ENCODE results near the gene TMEM184A. TPM values are rescaled to one million over a fixed set of nuclear protein-coding genes. Genes with fewer than 3 reads are reported as not detected.

Gene TMEM184A
- total RNA-seq, 1 donor = not detected

GRCh38 chr7:1557771-1558170, 1.8 kb upstream of the TMEM184A start:
- DNase-seq (ENCODE audit: low read depth) = no peak
- TF ChIP-seq, protein P1, sequence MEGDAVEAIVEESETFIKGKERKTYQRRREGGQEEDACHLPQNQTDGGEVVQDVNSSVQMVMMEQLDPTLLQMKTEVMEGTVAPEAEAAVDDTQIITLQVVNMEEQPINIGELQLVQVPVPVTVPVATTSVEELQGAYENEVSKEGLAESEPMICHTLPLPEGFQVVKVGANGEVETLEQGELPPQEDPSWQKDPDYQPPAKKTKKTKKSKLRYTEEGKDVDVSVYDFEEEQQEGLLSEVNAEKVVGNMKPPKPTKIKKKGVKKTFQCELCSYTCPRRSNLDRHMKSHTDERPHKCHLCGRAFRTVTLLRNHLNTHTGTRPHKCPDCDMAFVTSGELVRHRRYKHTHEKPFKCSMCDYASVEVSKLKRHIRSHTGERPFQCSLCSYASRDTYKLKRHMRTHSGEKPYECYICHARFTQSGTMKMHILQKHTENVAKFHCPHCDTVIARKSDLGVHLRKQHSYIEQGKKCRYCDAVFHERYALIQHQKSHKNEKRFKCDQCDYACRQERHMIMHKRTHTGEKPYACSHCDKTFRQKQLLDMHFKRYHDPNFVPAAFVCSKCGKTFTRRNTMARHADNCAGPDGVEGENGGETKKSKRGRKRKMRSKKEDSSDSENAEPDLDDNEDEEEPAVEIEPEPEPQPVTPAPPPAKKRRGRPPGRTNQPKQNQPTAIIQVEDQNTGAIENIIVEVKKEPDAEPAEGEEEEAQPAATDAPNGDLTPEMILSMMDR (IDR thresholded peaks at IDR 0.05; ENCODE audit: insufficient read depth, low read length) = no peak

GRCh38 chr7:1557006-1557405, 1.0 kb upstream of the TMEM184A start:
- no peak for DNase-seq (ENCODE audit: low read depth)
- TF ChIP-seq, protein P1 (IDR thresholded peaks at IDR 0.05; ENCODE audit: insufficient read depth, low read length) = no peak
- no peak overlapping the region for H3K4me3 ChIP-seq (ENCODE audit: low read depth, low read length)

More at GRCh38 chr7:1557771-1558170, 1.8 kb upstream of the TMEM184A start:
- H3K4me3 ChIP-seq (ENCODE audit: low read depth, low read length) = no peak overlapping the region

GRCh38 chr7:1555046-1555812, 776 bp downstream of the TMEM184A start:
- DNase-seq (ENCODE audit: low read depth) = peak; percentile 51
- no peak overlapping the region for H3K4me3 ChIP-seq (ENCODE audit: low read depth, low read length)
- TF ChIP-seq, protein P1 (IDR thresholded peaks at IDR 0.05; ENCODE audit: insufficient read depth, low read length) = no peak

GRCh38 chr7:1554333-1555045, 1.5 kb downstream of the TMEM184A start:
- H3K4me3 ChIP-seq (ENCODE audit: low read depth, low read length) = no peak overlapping the region
- DNase-seq (ENCODE audit: low read depth) = no peak
- TF ChIP-seq, protein P1 (IDR thresholded peaks at IDR 0.05; ENCODE audit: insufficient read depth, low read length) = no peak

DNA sequence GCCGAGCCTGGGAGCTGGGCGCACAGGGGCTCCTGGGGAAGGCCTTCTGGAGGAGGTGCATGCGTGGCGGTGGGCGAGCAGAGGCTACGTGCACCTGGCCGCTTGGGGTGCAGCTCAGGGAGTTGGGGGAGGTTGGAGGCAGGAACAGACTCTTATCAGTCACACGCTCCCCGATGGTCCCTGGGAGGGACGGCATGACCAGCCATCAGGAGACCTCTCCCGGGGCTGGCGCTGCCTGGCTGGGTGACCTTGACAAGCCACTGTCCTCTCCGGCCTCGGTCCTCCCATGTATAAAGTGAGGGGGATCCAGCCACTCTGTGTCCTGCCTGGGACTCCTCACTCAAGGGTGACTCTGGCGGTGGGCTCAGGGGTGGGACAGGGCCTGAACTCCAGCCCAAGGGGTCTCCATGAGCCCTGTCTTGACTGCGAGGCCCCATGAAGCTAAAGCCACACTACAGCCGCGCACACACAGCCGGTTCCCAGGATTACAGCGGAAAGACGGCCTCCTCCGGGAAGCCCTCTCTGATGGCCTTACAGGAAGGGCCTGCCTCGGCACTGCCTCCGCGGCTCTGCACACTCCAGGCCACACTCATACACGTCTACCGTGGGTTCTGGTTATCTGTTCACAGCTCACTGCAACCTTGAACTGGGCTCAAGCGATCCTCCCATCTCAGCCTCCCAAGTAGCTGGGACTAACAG, 2.3 kb downstream of the TMEM184A start:
- no peak for DNase-seq (ENCODE audit: low read depth)
- H3K4me3 ChIP-seq (ENCODE audit: low read depth, low read length) = no peak overlapping the region
- TF ChIP-seq, protein P1 (IDR thresholded peaks at IDR 0.05; ENCODE audit: insufficient read depth, low read length) = no peak

DNA sequence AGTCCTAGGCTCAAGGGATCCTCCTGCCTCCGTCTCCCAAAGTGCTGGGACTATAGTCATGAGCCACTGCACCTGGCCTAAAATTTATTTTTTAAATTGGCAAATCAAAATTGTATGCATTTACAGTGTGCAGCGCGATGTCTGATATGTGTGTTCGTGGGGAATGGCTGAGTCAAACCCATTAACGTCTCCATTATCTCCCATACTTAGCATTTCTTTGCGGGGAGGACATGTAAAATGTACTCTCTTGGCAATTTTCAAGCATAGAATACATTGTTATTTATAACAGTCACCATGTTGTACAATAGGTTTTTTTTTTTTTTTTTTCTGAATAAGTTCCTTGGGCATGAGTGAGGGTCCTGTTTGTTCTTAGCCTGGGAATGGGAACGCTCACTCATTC, 3.8 kb downstream of the TMEM184A start:
- H3K4me3 ChIP-seq (ENCODE audit: low read depth, low read length) = no peak overlapping the region
- no peak for DNase-seq (ENCODE audit: low read depth)
- TF ChIP-seq, protein P1 (IDR thresholded peaks at IDR 0.05; ENCODE audit: insufficient read depth, low read length) = no peak
